Measurements from ENCODE around the gene ZBTB42.

The ZBTB42 gene

DNA sequence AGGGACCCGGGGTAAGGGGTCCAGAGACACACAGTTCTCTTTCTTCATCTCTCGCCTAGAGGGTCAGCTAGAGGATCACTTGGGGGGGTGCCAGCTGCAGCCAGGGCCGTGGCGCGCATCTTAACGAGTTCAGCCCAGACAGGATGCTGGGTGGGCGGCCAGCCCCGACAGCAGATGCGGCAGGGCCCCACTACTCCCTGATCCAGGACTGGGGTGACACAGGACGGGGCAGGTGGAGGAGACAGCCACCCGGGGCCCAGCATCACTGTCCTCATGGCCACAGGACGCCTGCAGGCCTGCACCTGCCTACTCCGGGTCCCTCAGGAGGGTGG is 18.1 kb upstream of the ZBTB42 start:
- DNase-seq (ENCODE audit: low read depth): no peak

- DNase-seq (ENCODE audit: low read depth): no peak
Measured at GRCh38 chr14:104783484-104784217, 17.2 kb upstream of the ZBTB42 start.

DNA sequence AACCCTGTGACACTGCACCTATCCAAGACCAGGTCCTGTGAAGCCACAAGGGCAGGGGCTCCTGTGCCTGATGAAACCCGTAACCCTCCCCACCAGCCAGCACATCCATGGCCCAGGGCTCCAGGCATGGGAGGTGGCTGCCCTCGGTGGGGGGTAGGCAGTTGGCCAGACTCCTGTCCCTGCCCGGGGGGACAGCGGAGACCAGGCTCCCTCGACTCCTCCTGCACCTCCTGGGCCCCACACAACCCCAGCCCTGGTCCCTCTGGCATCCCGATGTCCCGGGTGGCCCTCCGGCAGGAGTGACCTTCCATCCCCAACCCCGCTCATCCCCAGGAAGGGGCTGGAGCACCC is 16.7 kb upstream of the ZBTB42 start:
- no peak for DNase-seq (ENCODE audit: low read depth)

- DNase-seq (ENCODE audit: low read depth): no peak
Measured at GRCh38 chr14:104784846-104785707, 15.8 kb upstream of the ZBTB42 start.

DNA sequence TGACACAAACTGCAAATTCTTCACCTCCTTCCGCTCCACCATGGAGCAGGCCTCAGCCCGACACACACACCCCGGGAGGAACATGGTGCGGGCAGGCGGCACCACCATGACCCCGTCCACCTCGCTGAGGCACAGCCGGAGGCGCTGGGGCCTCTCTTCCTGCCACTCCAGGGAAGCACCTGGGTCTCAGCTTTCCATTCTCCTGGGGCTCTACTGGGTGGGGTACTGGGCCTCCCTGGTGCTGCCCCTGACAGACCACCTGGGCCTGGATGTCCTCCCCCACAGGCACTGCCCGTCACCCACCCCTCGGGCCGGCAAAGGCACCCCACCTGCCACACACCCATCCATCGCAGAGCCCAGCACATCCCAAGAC is 15.2 kb upstream of the ZBTB42 start:
- DNase-seq (ENCODE audit: low read depth): no peak

DNA sequence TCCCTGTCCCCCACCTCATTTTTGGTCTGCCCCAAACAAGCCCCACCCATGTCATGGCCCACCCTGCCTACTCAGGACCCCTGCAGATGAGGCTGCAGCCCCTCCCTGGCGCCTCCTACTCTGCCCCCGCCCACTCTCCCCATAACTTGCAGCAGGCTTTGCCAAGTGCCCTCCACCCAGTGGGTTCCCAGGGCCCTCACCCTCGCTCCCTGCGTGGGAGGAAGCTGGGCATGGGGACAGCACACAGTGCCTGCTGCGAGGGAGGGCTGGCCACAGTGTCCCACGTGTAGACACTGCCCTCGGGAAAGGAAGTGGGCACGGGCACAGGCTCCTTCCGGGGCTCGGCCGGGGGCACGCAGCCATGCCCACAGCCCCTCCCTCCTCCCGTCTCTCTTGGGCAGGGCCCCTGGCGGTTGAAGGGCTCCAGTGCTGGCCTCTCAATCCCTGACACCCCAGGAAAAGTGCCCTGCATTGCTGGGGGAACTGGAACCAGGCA is 14.8 kb upstream of the ZBTB42 start:
- DNase-seq (ENCODE audit: low read depth): no peak

DNA sequence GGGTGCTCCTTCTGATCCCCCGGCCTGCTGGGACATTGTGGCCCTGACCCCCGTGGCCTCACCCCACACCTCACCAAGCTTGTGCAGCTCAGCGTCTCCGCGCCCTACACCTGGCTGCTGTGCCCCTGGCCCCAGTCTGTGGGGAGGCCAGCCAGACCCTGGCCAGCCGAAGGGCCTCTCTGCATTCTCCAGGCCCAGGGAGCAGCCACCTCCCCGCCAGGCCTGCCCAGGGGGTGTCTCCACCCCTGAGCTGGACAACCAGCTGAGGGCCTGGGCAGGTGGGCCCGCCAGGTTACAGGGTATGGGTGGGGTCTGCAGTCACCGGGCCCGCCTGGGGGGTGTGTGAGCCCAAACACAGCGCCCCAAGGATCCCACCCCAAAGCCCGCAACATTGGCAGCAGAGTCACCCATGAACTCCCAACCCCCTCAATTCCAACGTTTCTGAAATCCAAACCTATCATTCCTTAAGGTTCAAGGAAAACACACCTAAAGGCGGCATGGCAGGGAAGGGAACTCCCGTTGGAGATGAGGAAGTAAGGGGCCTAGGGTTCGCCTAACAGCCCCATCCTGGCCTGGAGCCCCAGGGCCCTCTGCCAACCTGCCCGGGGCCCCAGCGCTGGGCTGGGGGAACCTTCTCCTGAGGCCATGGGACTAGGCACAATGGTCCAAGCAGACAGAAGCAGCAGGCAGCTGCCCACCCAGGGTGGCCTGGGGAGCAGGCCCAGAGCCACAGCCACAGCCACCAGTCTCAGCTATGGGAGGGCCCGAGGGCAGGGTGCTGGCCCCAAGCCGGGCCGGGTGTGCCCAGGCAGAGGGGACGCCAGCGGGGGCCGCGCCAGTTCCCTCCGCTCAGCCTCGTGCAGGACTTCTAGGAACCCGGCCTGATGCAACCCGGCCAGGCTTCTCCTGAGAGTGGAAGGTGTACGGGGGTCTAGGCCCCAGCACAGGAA is 13.9 kb upstream of the ZBTB42 start:
- DNase-seq (ENCODE audit: low read depth): no peak

DNA sequence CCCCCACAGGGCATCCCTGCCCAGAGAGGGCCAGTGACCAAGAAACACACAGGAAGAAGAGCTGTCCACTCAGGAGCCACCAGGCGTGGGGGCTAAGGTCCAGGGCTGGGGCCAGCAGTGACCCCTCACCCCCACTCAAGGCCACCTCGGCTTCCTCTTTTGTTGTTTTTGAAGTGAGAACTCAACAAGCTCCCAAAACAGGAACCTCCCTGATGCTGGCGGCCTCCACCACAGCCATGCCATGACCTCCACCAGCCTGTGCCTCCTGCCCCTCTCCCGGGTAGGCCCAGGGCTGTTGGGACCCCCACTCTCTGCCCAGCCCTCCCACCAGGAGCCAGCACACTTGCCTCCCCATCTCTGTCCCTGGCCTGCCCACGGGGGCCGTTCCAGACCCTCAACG is 13.2 kb upstream of the ZBTB42 start:
- DNase-seq (ENCODE audit: low read depth): no peak

- DNase-seq (ENCODE audit: low read depth): no peak
Measured at GRCh38 chr14:104788161-104788818, 12.6 kb upstream of the ZBTB42 start.

DNA sequence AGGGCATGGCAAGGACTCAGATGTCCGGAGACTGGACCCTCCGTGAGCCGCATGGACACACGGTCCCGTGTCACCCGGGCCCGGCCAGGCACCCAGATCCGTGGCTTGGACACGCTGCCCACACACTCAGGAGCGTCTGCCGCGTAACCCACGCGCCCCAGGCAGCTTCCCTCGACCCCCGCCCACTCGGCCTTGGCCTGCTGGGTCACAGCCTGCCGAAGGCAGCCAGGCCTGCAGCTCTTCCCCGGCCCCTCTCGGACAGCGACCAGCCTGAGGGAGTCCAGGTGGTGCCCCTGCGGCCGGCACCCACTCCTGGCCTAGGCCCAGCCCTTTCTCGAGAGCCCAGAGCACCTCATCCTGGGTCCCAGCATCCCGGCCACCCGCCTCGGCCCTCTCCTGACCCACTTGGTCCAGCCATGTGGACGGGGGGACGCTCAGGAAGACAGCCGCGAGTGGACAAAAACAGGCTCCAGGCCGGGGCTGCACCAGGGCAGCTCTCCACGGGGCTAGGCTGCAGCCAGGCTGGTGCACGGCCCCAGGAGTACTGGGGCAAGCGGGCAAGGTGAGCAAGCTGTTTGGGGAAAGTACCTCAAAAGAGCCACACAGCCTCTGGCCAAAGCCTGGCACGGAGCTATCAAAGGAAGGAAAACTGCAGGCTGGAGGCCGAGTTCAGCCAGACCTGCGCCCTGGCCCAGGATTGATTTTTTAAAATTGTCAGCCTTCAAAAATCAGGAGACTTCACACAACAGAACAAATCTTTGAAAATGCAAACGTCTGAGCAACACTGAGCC is 11.8 kb upstream of the ZBTB42 start:
- no peak for DNase-seq (ENCODE audit: low read depth)

DNA sequence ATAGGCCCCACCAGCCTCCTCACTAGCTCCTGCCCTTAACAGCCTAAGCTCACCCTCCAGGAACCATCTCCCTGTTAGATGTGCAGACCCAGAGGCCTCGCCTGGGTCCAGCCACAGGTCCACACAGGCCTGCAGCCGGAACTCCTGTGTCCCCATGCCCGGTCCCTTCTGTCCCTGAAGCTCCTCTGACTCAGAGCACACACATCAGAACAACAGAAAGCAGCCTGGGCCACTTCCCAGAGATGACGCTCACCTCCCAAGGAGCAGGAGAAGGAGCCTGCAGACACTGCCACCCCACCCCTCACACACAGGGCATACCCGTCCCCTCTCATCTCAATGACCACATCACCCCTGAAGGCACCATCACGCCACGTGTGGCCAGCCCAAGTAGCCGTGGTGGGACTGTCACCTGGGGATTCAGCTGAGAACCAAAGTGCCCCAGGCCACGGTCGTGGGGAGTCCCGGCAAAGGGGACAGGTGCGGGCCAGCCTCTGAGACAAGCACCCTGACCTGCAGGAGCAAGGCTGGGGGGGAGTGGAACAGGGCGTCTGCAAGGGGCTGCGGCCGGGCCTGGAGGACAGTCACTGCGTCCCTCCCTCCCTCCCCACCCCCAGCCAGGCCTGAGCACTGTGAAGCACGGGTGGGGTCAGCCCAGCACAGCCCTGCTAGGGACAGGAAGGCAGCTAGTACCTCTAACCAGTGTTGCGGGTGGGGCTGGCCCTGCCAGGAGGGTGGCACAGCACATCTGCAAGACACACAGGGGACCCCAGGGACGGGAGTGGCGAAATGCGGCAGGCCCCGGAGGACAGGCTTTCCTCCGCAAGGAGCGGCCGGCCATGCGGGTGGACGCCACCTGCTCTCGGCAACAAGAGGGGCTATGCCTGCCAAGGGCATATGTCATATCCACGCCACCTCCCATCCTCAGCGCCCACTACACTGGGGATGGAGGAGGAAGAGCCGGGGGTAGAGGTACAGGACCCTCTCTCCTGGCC is 10.9 kb upstream of the ZBTB42 start:
- no peak for DNase-seq (ENCODE audit: low read depth)

DNA sequence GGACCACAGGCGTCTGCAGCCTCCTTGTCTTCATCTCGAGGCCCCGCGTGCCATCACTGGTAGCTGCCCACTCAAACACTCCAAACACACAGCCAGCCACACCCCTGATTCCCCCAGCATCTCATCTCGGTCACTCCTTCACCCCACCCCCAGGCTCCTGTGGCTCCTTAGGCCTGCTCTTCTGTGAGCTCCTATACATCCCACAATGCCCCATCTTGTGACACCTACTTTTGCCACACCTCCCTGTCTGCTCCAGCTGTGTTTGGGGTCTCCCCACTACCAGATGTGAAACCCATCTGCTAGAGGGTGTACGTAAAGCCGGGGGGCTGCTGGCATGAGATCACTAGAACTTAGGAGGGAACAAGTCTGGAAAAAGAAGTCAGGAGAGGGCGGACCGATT is 9.5 kb upstream of the ZBTB42 start:
- DNase-seq (ENCODE audit: low read depth): no peak

DNA sequence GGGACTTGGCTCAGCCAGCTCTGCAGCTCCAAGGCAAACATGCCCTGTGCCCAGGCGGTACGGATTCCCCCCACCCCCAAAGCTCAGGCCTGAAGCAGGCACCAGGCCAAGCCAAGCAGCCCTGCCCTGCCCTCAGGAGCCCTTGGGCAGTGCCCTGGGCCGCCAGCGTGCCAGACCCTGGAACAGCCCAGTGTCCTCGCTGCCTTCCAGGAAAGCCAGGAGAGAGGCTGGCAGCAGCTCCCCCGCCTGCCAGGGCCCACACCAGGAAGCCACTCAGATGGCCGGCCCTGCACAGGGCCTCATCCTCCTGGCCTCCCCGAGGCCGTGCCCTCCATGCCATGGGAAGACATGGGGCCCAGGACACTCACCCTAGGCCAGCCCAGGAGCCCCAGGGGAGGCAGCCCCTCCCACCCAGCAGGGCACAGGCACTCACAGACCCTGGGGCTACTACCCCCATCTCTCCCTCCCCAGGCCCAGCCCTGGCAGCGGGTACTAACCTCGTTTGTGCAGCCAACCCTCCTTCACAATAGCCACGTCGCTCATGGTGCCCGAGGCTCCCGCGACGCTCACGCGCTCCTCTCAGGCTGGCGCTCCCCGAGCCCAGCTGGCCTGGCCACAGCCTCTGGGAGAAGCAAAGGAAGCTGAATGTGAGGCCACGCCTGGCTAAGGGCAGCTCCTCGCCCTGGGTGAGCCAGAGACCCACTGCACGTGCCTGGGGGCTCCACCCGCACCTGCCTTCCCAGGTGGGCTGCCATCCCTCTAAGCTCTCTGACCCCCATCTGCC is 8.6 kb upstream of the ZBTB42 start:
- DNase-seq (ENCODE audit: low read depth): no peak

DNA sequence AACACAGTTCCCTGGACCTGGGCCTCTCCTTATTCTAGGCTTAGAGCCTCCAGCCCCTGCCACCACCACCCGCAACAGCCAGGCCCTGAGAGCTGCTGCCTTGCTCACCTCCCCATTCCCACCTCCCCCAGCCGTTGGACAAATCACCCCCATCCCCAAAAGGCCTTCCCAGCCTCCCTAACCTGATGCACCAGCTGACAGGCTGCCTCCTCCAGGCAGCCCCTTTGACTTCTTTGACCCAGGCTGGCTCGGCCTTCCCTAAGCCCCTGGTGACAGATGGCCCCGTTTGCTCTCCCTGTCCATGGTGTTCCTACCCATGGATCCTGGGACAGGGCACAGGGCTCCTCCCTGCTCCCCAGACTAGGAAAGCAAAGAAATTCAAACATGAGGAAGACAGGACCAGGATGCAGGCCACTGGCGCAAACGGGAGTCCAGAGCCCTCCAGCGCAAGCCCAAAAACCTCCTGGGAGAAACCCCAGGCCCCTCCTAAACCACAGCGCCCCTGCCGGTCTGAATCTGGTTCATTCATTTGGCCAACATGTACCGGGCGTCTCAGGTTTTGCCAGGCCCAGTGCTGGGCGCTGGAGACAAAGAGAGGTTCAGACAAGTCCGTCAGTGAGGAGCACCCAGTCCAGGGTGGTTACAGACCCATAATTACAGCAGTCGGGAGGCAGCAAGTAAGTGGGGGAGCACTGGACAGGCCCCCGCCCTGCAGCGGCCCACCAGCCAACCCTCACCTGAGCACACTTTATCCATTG is 7.8 kb upstream of the ZBTB42 start:
- no peak for DNase-seq (ENCODE audit: low read depth)

DNA sequence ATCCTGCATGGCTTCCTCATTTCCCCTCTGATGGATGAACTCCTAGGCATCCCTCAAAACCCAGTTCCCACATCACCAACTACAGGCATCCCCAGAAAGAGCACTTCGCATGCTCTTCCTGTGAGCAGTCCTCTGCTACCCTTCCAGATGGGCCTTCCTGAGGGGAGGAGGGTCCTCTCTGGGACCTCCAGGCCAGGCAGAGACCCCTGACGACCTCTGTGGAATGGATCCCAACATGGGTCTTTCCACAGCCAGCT is 7.3 kb upstream of the ZBTB42 start:
- no peak for DNase-seq (ENCODE audit: low read depth)

GRCh38 chr14:104794099-104794498 is 6.8 kb upstream of the ZBTB42 start:
- no peak for DNase-seq (ENCODE audit: low read depth)

GRCh38 chr14:104794631-104794992 is 6.3 kb upstream of the ZBTB42 start:
- DNase-seq (ENCODE audit: low read depth): no peak

DNA sequence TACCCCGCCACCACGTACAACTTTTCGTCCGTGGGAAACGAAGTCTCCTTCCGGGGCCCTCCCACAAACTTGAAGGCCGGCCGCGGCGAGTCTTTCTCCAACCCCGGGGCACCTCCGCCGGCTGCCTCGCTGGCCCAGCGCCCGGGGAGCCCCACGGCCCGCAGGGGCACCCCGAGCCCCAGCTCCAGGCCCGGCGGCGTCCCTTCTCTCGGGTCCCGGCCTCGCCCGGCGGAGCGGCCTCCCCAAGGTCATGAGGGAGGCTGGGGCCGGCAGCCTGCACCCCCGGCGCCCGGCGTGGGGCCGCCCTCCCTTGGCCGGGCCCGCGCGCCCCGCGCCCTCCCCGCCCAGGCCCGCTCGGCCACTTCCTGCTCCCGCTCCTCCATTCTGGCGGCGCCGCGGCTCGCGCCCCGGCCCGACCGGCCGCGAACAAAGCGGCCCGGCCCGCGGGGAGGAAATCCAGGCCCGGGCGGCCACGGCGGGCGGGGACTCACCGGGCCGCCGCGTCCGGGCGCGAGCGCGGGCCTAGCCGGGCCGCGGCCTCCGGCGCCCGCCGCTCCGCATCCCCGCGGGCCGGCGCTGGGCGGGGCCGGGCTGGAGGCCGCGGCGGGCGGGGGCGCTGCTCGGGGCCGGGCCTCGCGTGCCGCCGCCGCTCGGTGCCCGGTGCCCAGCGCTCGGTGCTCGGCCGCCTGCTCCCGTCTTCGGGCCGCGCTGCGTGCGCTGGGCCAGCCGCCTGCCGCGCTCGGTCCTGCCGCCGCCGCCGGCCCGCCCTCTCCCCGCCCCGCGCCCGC is 5.7 kb upstream of the ZBTB42 start, which contains the start of gene AKT1:
AKT1 (minus strand) TSS at position 756 of the 788 bp plus-strand sequence. CDS start 3,105 bp downstream, outside the sequence.
- no peak for DNase-seq (ENCODE audit: low read depth)

Data from activated T-cell treated with anti-CD3 and anti-CD28 coated beads for 1 hour (primary cell).